H1 (cell line): ENCODE data around the gene KRT72.

Experiments used
- CBX8 ChIP-seq: fragments of 300-800, 300-1000 bp; sonication (generic); IDR thresholded peaks from 2 replicates; pipeline ENCODE4 v1.7.1; 2016; ENCODE audit warnings: low read depth, low read length, borderline replicate concordance
- CREB1 ChIP-seq: IDR thresholded peaks from 2 replicates; pipeline ENCODE4 v1.6.1; 2012; ENCODE audit warnings: inconsistent platforms
- EGR1 ChIP-seq: IDR thresholded peaks from 2 replicates; pipeline ENCODE4 v1.6.1; 2011; ENCODE audit warnings: low read depth, low read length, borderline replicate concordance
- GABPA ChIP-seq: IDR thresholded peaks from 2 replicates; pipeline ENCODE4 v1.6.1; 2011; ENCODE audit warnings: mild to moderate bottlenecking, low read length, moderate library complexity, borderline replicate concordance; ENCODE audit not compliant: insufficient read depth
- HDAC2 ChIP-seq, 2 experiments: fragments of 300-600 bp in 1 of 2; sonication (generic) in 1 of 2; IDR thresholded peaks; 2 replicates each; pipeline ENCODE4 v1.6.1; 2011 to 2012; ENCODE audit warnings: low read depth in 2 of 2, low read length in 2 of 2, mild to moderate bottlenecking in 2 of 2, moderate library complexity in 2 of 2, borderline replicate concordance in 1 of 2, inconsistent platforms in 1 of 2
- NRF1 ChIP-seq: IDR thresholded peaks from 2 replicates; pipeline ENCODE4 v1.6.1; 2011; ENCODE audit warnings: mild to moderate bottlenecking, low read depth, low read length, improper control_type of control experiment
- RFX5 ChIP-seq: IDR thresholded peaks from 2 replicates; pipeline ENCODE4 v1.6.1; 2011; ENCODE audit warnings: low read depth, low read length, improper control_type of control experiment, borderline replicate concordance
- SP1 ChIP-seq: IDR thresholded peaks from 2 replicates; pipeline ENCODE4 v1.6.1; 2011; ENCODE audit warnings: low read depth, low read length
- SP2 ChIP-seq: IDR thresholded peaks from 2 replicates; pipeline ENCODE4 v1.6.1; 2012; ENCODE audit warnings: mild to moderate bottlenecking, low read length, inconsistent platforms
- SUZ12 ChIP-seq: fragments of 200-600 bp; sonication (generic); IDR thresholded peaks from 2 replicates; pipeline ENCODE4 v1.6.1; 2012; ENCODE audit warnings: mild to moderate bottlenecking, inconsistent platforms, low read length, moderate library complexity, mixed read lengths
- TAF1 ChIP-seq: IDR thresholded peaks from 2 replicates; pipeline ENCODE4 v1.6.1; 2011; ENCODE audit warnings: mild to moderate bottlenecking, low read depth, low read length
- TF ChIP-seq, protein P1 (sequence below), 3 experiments: IDR thresholded peaks; 1 replicate in 2 of 3; 2 replicates in 1 of 3; pipeline versions ENCODE4 v1.5.1 to v1.6.1; 2011; ENCODE audit warnings: low read length in 3 of 3, mild to moderate bottlenecking in 3 of 3, inconsistent platforms in 2 of 3, low read depth in 1 of 3, moderate library complexity in 1 of 3; ENCODE audit not compliant: insufficient read depth in 1 of 3; ENCODE audit errors: control extremely low read depth in 1 of 3
- TF ChIP-seq, protein P2 (sequence below): IDR thresholded peaks from 2 replicates; pipeline ENCODE4 v1.6.1; 2012; ENCODE audit warnings: inconsistent platforms

- TF ChIP-seq EGR1 (no peak), NRF1 (no peak), SP1 (no peak), RFX5 (no peak), HDAC2 (IDR thresholded peaks at IDR 0.05; ENCODE audit: borderline replicate concordance in 1 of 2, low read depth in 2 of 2, low read length in 2 of 2) (no peak), CREB1 (no peak), SP2 (no peak), SUZ12 (no peak), GABPA (no peak), CBX8 (no peak), TAF1 (no peak)
- TF ChIP-seq, protein P1, sequence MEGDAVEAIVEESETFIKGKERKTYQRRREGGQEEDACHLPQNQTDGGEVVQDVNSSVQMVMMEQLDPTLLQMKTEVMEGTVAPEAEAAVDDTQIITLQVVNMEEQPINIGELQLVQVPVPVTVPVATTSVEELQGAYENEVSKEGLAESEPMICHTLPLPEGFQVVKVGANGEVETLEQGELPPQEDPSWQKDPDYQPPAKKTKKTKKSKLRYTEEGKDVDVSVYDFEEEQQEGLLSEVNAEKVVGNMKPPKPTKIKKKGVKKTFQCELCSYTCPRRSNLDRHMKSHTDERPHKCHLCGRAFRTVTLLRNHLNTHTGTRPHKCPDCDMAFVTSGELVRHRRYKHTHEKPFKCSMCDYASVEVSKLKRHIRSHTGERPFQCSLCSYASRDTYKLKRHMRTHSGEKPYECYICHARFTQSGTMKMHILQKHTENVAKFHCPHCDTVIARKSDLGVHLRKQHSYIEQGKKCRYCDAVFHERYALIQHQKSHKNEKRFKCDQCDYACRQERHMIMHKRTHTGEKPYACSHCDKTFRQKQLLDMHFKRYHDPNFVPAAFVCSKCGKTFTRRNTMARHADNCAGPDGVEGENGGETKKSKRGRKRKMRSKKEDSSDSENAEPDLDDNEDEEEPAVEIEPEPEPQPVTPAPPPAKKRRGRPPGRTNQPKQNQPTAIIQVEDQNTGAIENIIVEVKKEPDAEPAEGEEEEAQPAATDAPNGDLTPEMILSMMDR (IDR thresholded peaks at IDR 0.05; ENCODE audit: control extremely low read depth in 1 of 3, insufficient read depth in 1 of 3, low read depth in 1 of 3, low read length in 3 of 3): no peak
- TF ChIP-seq, protein P2, sequence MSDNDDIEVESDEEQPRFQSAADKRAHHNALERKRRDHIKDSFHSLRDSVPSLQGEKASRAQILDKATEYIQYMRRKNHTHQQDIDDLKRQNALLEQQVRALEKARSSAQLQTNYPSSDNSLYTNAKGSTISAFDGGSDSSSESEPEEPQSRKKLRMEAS: no peak
These were observed 22.8 kb downstream of the KRT72 start for GRCh38 chr12:52578469-52578868.
